ENCODE data around the gene ZNF219. TPM values are rescaled to one million over a fixed set of nuclear protein-coding genes. Genes with fewer than 3 reads are reported as not detected.

ZNF219 gene
- total RNA-seq, 1 donor from 2014 or later = 23.9 TPM

DNA sequence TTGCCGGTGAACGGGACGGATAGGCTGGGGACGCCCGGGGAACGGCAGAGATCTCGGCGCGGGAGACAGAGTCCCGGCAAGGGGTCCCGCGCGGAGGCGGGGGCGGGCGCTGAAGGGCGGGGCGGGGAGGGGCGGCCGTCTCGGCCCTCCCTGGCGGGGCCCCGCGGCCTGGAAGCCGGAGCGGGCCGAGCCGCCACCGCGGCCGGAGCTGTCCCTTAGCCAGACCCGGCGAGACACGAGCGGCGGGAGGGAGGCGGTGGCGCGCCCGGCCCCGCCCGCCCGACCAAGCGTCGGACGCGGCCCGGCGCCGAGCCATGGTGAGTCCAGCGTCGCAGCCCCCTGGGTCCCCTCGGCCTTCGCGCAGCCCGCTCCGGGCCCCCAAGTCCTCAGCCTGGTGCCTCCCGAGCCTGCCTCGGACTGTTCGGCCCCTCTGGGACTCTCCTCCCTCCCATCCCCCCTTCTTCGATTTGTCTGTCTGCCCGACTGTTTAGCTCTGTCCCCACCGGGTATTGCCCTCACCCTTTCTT lies 28.3 kb downstream of the ZNF219 start, which contains the start of gene ARHGEF40:
Gene ARHGEF40, plus strand, starts transcription at position 222 of the 527 bp plus-strand sequence. Its CDS starts 93 bp downstream, at position 315.
- Mint-ChIP-seq H3K27me3 (ENCODE audit: low read depth) (no peaks in the 10 kb centered on the region), H3K9me3 (ENCODE audit: low read depth) (no peaks in the 10 kb centered on the region), H3K27ac (ENCODE audit: unreplicated experiment) (peak within 1 kb of the TSS; percentile 98), H3K4me3 (ENCODE audit: unreplicated experiment) (peak within 1 kb of the TSS; percentile 90), H3K36me3 (ENCODE audit: low read depth) (peaks cover 12% of the 10 kb centered on the region), H3K4me1 (ENCODE audit: low read depth) (peaks cover 43% of the 10 kb centered on the region)
- DNase-seq (ENCODE audit: low spot score) = no peak
- TF ChIP-seq, protein P1, sequence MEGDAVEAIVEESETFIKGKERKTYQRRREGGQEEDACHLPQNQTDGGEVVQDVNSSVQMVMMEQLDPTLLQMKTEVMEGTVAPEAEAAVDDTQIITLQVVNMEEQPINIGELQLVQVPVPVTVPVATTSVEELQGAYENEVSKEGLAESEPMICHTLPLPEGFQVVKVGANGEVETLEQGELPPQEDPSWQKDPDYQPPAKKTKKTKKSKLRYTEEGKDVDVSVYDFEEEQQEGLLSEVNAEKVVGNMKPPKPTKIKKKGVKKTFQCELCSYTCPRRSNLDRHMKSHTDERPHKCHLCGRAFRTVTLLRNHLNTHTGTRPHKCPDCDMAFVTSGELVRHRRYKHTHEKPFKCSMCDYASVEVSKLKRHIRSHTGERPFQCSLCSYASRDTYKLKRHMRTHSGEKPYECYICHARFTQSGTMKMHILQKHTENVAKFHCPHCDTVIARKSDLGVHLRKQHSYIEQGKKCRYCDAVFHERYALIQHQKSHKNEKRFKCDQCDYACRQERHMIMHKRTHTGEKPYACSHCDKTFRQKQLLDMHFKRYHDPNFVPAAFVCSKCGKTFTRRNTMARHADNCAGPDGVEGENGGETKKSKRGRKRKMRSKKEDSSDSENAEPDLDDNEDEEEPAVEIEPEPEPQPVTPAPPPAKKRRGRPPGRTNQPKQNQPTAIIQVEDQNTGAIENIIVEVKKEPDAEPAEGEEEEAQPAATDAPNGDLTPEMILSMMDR (IDR thresholded peaks at IDR 0.05) = no peak

DNA sequence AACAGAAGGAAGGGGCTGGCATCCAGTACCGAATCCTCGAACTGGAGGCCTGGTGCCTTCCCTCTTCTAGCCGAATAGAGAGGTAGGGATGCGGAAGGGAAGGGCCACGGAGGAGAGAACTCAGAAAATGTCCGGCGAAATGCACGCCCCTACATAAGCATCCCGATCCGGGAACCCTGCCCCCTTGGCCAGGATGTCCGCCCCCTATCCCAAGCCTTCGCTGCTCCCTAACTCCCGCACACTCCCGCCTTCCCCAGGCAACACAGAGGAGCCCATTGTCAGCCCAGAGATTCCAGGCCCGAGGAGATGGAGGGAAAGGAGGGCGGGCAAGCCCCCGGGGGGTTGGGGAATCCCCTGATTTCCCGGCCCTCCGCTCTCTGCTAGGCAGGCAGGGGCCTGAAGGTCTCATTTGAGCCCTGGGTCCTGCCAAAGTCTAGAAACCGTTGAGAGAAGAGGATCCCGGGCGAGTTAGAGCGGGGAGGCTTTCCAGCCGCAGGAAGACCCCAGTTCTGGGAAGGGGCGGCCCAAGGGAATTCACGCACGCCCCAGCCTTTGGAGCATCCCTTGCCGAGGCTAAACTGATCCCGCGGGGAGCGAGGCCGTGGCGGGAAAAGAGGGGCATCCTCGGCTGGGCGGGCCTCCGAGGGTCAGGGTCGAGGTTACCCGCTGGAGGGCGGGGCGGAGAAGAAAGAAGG lies 28.9 kb downstream of the ZNF219 start:
- peaks cover 43% of the 10 kb centered on the region for H3K4me1 Mint-ChIP-seq (ENCODE audit: low read depth)
- TF ChIP-seq, protein P1 (IDR thresholded peaks at IDR 0.05) = no peak
- H3K4me3 Mint-ChIP-seq (ENCODE audit: unreplicated experiment) = peak overlapping the region; percentile 88
- H3K27me3 Mint-ChIP-seq (ENCODE audit: low read depth) = no peaks in the 10 kb centered on the region
- H3K9me3 Mint-ChIP-seq (ENCODE audit: low read depth) = no peaks in the 10 kb centered on the region
- H3K27ac Mint-ChIP-seq (ENCODE audit: unreplicated experiment) = peak overlapping the region; percentile 90
- peaks cover 10% of the 10 kb centered on the region for H3K36me3 Mint-ChIP-seq (ENCODE audit: low read depth)
- DNase-seq (ENCODE audit: low spot score) = no peak

DNA sequence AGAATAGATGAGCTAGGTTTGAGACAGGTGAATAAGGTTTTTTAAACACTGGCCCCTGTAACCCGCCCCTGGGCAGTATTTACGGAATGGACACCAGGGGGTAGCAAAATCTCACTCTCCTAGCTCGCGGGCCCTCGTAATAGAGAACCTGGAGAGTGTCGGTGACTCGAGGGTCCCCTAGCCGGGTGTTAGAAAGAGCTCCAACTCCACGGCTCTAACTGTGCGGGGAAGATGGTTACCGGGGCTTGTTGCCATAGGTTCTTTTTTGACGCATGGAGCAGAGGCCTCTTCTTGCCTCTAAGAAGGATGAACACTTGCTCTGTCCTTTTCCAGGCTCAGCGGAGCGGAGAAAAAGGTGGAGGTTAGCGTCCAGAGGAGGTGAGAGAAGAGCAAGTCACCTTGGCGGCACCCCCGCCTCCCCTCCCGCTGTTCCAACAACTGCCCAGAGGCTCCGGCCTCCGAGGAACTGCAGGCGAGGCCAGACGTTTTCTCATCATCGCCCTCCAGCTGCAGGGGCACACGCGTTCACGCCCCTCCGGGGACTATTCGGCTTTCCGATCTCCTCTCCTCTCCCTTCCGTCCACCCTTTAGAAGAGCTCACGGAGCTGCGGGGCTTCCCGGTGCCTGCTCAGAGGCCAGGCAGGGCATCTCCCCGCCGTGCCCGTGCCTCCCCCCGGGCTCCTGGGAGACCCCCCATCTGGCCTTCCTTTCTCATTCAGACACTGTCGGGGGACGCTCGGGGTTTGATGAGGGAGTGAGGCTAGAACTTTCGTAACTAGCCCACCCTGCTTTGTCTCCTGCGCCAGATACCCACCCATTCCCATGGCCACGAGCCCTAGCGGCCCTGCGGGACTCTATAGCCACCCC lies 29.7 kb downstream of the ZNF219 start:
- peak overlapping the region; percentile 90 for H3K27ac Mint-ChIP-seq (ENCODE audit: unreplicated experiment)
- no peaks in the 10 kb centered on the region for H3K9me3 Mint-ChIP-seq (ENCODE audit: low read depth)

DNA sequence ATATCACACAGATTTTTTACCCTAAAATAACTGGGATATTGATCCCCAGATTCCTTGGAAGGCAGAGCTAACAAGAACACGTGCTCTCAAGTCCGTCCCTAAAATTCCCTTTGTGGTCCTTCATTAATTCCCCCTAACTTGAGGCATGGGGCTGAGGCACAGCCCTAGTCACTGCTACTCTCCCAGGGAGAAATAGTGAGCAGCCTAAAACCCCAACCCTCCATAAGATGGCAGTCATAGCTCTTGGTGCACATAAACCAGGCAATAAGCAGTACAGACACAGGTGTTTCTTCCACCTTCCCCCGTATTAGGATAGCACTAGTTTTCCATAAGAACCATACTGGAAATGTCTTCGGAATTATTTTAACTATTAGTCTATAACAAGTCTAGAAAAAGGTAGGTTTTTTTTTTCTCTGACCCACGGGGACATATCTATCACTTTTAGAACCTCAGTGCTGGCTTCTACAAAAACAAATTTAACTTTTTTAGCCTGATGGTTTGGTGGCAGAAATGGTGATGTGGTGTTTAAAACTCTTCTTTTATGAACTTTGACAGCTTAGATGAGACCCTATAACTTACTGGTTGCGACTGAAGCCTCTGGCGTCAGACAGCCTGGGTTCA lies 31.5 kb downstream of the ZNF219 start:
- H3K4me3 Mint-ChIP-seq (ENCODE audit: unreplicated experiment) = no peak overlapping the region
- DNase-seq (ENCODE audit: low spot score) = no peak
- no peaks in the 10 kb centered on the region for H3K27me3 Mint-ChIP-seq (ENCODE audit: low read depth)
- TF ChIP-seq, protein P1 (IDR thresholded peaks at IDR 0.05) = peak; percentile 58
- H3K4me1 Mint-ChIP-seq (ENCODE audit: low read depth) = peaks cover 46% of the 10 kb centered on the region
- peaks cover under 1% of the 10 kb centered on the region for H3K36me3 Mint-ChIP-seq (ENCODE audit: low read depth)
- no peaks in the 10 kb centered on the region for H3K9me3 Mint-ChIP-seq (ENCODE audit: low read depth)
- H3K27ac Mint-ChIP-seq (ENCODE audit: unreplicated experiment) = no peak overlapping the region

More for the DNA sequence above, 29.7 kb downstream of the ZNF219 start:
- Mint-ChIP-seq H3K4me1 (ENCODE audit: low read depth) (peaks cover 45% of the 10 kb centered on the region), H3K27me3 (ENCODE audit: low read depth) (no peaks in the 10 kb centered on the region), H3K36me3 (ENCODE audit: low read depth) (peaks cover 10% of the 10 kb centered on the region), H3K4me3 (ENCODE audit: unreplicated experiment) (peak overlapping the region; percentile 88)
- TF ChIP-seq, protein P1 (IDR thresholded peaks at IDR 0.05) = peak; percentile 84
- DNase-seq (ENCODE audit: low spot score) = no peak

DNA sequence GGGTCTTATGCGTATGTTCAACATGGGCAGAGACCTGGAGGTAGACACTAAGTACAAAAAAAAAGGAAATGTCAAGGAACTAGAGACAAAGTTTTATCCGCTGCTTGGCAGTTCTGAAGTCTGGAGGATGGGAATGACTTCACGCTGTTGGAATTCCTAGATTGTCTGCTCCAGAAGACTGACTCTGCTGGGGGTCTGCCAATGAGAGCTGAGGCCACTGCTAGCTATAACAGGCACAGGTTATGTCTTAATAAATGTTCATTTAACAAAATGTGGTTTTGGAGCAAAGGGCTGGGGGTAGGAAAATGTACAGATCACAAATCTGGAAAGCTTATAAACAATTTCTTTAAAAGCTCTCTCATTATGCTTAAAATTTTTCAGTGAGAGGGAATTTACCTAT lies 35.0 kb downstream of the ZNF219 start:
- H3K27ac Mint-ChIP-seq (ENCODE audit: unreplicated experiment) = peak overlapping the region; percentile 81
- DNase-seq (ENCODE audit: low spot score) = no peak
- no peak overlapping the region for H3K4me3 Mint-ChIP-seq (ENCODE audit: unreplicated experiment)

More for the DNA sequence above, 35.0 kb downstream of the ZNF219 start:
- Mint-ChIP-seq H3K27me3 (ENCODE audit: low read depth) (no peaks in the 10 kb centered on the region), H3K4me1 (ENCODE audit: low read depth) (peaks cover 43% of the 10 kb centered on the region), H3K9me3 (ENCODE audit: low read depth) (no peaks in the 10 kb centered on the region), H3K36me3 (ENCODE audit: low read depth) (no peaks in the 10 kb centered on the region)
- TF ChIP-seq, protein P1 (IDR thresholded peaks at IDR 0.05) = no peak
